ENCODE measurements around the gene SERPINA3. TPM values are rescaled to one million over a fixed set of nuclear protein-coding genes. Genes with fewer than 3 reads are reported as not detected.

SERPINA3 gene
- total and polyA plus RNA-seq, 2 donors (not counting 1 experiment from before 2014, with no cell fraction given), result 0.47 to 0.50 TPM

DNA sequence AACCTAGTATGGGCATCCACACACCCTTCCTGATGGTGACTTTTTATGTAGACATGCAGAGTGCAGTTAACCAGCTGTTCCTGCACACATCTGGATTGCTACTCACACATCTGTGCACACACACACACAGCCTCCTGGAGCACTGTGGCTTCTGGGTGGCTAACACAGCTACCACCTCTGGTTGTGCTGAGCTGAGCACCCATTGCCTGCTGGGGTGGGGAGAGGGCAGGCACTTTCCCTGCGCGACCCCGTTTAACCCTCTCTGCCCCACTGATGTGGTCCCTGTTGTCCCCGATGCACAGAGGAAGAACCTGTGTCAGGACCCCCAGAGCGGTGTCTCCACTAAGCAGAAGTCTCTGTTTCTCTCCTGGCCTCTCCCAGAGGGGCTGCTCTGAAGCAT is 14.4 kb upstream of the SERPINA3 start:
- Histone ChIP-seq H3K4me2 (ENCODE audit: extremely low read depth, insufficient read depth, low read length) (no peak overlapping the region), H2AFZ (ENCODE audit: low read length) (no peak overlapping the region)

DNA sequence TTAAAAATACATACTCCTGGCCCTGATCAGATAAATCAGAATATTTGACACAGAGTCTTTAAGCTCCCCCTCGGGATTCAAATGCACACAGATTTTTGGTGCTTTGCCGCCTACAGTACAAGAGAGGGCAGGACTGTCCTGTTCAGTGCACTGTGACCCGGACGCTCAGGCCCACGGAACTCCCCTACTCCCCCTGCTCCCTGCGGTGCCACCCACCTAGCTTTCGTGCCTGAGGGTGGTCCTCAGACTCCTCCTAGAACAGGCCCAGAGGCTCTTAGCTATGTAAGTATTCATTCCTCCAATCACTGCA is 13.7 kb upstream of the SERPINA3 start:
- Histone ChIP-seq H3K4me1 (ENCODE audit: control insufficient read depth, extremely low read depth, insufficient read depth, low read length) (peaks cover 15% of the 10 kb centered on the region), H4K20me1 (ENCODE audit: control insufficient read depth, extremely low read depth, insufficient read depth, low read length) (no peaks in the 10 kb centered on the region), H3K27ac (ENCODE audit: insufficient read depth, low read length) (no peak overlapping the region), H3K27me3 (ENCODE audit: control insufficient read depth, insufficient read depth, low read length) (no peaks in the 10 kb centered on the region), H3K9ac (ENCODE audit: insufficient read depth, low read length) (no peak overlapping the region), H3K4me2 (ENCODE audit: extremely low read depth, insufficient read depth, low read length) (no peak overlapping the region), H3K36me3 (ENCODE audit: control insufficient read depth, insufficient read depth, low read length) (no peaks in the 10 kb centered on the region), H2AFZ (ENCODE audit: low read length) (no peak overlapping the region), H3K79me2 (ENCODE audit: control insufficient read depth, insufficient read depth, low read length) (no peaks in the 10 kb centered on the region), H3K4me3 (replicated peaks in 1 of 4; ENCODE audit: control extremely low read depth in 1 of 4, insufficient read depth in 1 of 4, low read depth in 3 of 4, low read length in 4 of 4) (no peak overlapping the region), H3K9me3 (ENCODE audit: control insufficient read depth, insufficient read depth, low read depth, low read length) (no peaks in the 10 kb centered on the region)
- TF ChIP-seq, protein P1, sequence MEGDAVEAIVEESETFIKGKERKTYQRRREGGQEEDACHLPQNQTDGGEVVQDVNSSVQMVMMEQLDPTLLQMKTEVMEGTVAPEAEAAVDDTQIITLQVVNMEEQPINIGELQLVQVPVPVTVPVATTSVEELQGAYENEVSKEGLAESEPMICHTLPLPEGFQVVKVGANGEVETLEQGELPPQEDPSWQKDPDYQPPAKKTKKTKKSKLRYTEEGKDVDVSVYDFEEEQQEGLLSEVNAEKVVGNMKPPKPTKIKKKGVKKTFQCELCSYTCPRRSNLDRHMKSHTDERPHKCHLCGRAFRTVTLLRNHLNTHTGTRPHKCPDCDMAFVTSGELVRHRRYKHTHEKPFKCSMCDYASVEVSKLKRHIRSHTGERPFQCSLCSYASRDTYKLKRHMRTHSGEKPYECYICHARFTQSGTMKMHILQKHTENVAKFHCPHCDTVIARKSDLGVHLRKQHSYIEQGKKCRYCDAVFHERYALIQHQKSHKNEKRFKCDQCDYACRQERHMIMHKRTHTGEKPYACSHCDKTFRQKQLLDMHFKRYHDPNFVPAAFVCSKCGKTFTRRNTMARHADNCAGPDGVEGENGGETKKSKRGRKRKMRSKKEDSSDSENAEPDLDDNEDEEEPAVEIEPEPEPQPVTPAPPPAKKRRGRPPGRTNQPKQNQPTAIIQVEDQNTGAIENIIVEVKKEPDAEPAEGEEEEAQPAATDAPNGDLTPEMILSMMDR (conservative IDR thresholded peaks at IDR 0.05 in 1 of 2, IDR thresholded peaks at IDR 0.05 in 1 of 2; ENCODE audit: low read depth in 1 of 2, low read length in 2 of 2), result no peak
- no peak for TF ChIP-seq EZH2 (IDR thresholded peaks at IDR 0.05; ENCODE audit: low read length, missing control alignments)
- DNase-seq (ENCODE audit: low read depth in 2 of 2), result no peak

More for the DNA sequence above, 14.4 kb upstream of the SERPINA3 start:
- peaks cover 15% of the 10 kb centered on the region for H3K4me1 ChIP-seq (ENCODE audit: control insufficient read depth, extremely low read depth, insufficient read depth, low read length)
- H3K27me3 ChIP-seq (ENCODE audit: control insufficient read depth, insufficient read depth, low read length), result no peaks in the 10 kb centered on the region
- H3K9ac ChIP-seq (ENCODE audit: insufficient read depth, low read length), result no peak overlapping the region
- no peak for TF ChIP-seq EZH2 (IDR thresholded peaks at IDR 0.05; ENCODE audit: low read length, missing control alignments)
- TF ChIP-seq, protein P1 (conservative IDR thresholded peaks at IDR 0.05 in 1 of 2, IDR thresholded peaks at IDR 0.05 in 1 of 2; ENCODE audit: low read depth in 1 of 2, low read length in 2 of 2), result no peak
- H3K27ac ChIP-seq (ENCODE audit: insufficient read depth, low read length), result no peak overlapping the region
- H3K36me3 ChIP-seq (ENCODE audit: control insufficient read depth, insufficient read depth, low read length), result no peaks in the 10 kb centered on the region
- no peaks in the 10 kb centered on the region for H3K9me3 ChIP-seq (ENCODE audit: control insufficient read depth, insufficient read depth, low read depth, low read length)
- H3K79me2 ChIP-seq (ENCODE audit: control insufficient read depth, insufficient read depth, low read length), result no peaks in the 10 kb centered on the region
- no peak overlapping the region for H3K4me3 ChIP-seq (replicated peaks in 1 of 4; ENCODE audit: control extremely low read depth in 1 of 4, insufficient read depth in 1 of 4, low read depth in 3 of 4, low read length in 4 of 4)
- no peak for DNase-seq (ENCODE audit: low read depth in 2 of 2)
- no peaks in the 10 kb centered on the region for H4K20me1 ChIP-seq (ENCODE audit: control insufficient read depth, extremely low read depth, insufficient read depth, low read length)

DNA sequence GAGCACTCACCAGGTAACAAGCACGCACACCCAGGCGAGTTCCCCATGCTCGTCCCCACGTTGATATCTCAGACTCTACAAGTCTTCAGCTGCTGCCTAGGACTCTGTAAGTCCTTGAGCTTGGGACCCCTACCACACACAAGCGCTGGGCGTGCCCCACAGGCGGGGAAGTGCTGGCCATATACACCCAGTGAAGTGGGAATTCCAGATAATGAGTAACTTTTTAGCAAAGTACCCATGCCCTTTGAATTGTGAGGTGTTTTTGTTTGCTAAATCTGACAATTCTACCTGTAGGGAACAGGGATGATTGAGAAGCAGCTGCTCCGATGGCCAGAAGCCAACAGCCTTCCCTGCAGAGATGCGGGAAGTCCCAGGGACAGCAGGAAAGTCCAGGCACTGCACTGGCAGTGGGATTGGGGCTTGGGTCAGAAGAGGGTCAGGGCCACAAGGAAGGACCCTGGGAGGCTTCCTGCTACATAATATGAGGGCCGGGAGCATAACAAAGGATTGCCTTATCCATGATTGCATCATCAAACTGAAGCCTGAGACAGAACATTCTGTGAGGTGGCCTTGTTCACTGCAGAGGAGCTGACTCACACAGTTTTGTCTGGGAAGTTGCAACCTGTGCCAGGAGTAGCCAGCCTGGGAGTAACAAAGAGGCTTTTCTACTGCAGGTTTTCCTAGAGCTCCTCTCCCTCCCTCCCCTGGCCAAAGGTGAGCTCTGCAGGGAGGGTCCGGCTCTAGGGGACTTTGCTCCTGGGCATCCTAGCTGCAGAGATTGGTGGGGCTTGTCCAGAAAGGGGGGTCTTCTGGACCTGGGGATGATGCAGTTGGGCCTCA is 13.2 kb upstream of the SERPINA3 start:
- Histone ChIP-seq H3K79me2 (ENCODE audit: control insufficient read depth, insufficient read depth, low read length) (no peaks in the 10 kb centered on the region), H2AFZ (ENCODE audit: low read length) (no peak overlapping the region), H3K27ac (ENCODE audit: insufficient read depth, low read length) (no peak overlapping the region), H3K4me3 (replicated peaks in 1 of 4; ENCODE audit: control extremely low read depth in 1 of 4, insufficient read depth in 1 of 4, low read depth in 3 of 4, low read length in 4 of 4) (no peak overlapping the region), H3K36me3 (ENCODE audit: control insufficient read depth, insufficient read depth, low read length) (no peaks in the 10 kb centered on the region), H3K4me1 (ENCODE audit: control insufficient read depth, extremely low read depth, insufficient read depth, low read length) (peaks cover 15% of the 10 kb centered on the region), H4K20me1 (ENCODE audit: control insufficient read depth, extremely low read depth, insufficient read depth, low read length) (no peaks in the 10 kb centered on the region), H3K9ac (ENCODE audit: insufficient read depth, low read length) (no peak overlapping the region), H3K9me3 (ENCODE audit: control insufficient read depth, insufficient read depth, low read depth, low read length) (no peaks in the 10 kb centered on the region), H3K4me2 (ENCODE audit: extremely low read depth, insufficient read depth, low read length) (no peak overlapping the region), H3K27me3 (ENCODE audit: control insufficient read depth, insufficient read depth, low read length) (no peaks in the 10 kb centered on the region)
- no peak for TF ChIP-seq EZH2 (IDR thresholded peaks at IDR 0.05; ENCODE audit: low read length, missing control alignments)
- TF ChIP-seq, protein P1 (conservative IDR thresholded peaks at IDR 0.05 in 1 of 2, IDR thresholded peaks at IDR 0.05 in 1 of 2; ENCODE audit: low read depth in 1 of 2, low read length in 2 of 2), result no peak
- DNase-seq (ENCODE audit: low read depth in 2 of 2), result peak; percentile 98 to 99
